GM21528 (cell line): ENCODE results near the gene PPIF.

Experiments used
- ATAC-seq: cut with Tn5 transposase; IDR thresholded peaks from one replicate; pipeline ENCODE4 v1.9.1; 2021; ENCODE audit warnings: mild to moderate bottlenecking, moderate library complexity; ENCODE audit not compliant: unreplicated experiment, low FRiP score

The PPIF gene

GRCh38 chr10:79360499-79361342 is 13.5 kb downstream of the PPIF start:
- ATAC-seq = no peak

- no peak for ATAC-seq
These were observed 14.6 kb downstream of the PPIF start for GRCh38 chr10:79361726-79362397.

GRCh38 chr10:79367426-79368189 is 20.3 kb downstream of the PPIF start:
- no peak for ATAC-seq

GRCh38 chr10:79372871-79373270 is 25.6 kb downstream of the PPIF start:
- no peak for ATAC-seq

- ATAC-seq = no peak
These were observed 27.3 kb downstream of the PPIF start for GRCh38 chr10:79374312-79375191.

GRCh38 chr10:79375321-79376077 is 28.2 kb downstream of the PPIF start:
- no peak for ATAC-seq

- no peak for ATAC-seq
These were observed 28.9 kb downstream of the PPIF start for GRCh38 chr10:79376078-79376628.

- ATAC-seq = no peak
These were observed 29.7 kb downstream of the PPIF start for GRCh38 chr10:79376751-79377556.

- ATAC-seq = no peak
These were observed 30.5 kb downstream of the PPIF start for GRCh38 chr10:79377557-79378382.

- no peak for ATAC-seq
These were observed 31.0 kb downstream of the PPIF start for GRCh38 chr10:79378383-79378646.

- no peak for ATAC-seq
These were observed 31.6 kb downstream of the PPIF start for GRCh38 chr10:79378647-79379511.

- ATAC-seq = no peak
These were observed 32.3 kb downstream of the PPIF start for GRCh38 chr10:79379512-79380124.

- no peak for ATAC-seq
These were observed 33.1 kb downstream of the PPIF start for GRCh38 chr10:79380125-79380945.

- ATAC-seq = no peak
These were observed 33.9 kb downstream of the PPIF start for GRCh38 chr10:79380946-79381721.

- no peak for ATAC-seq
These were observed 34.5 kb downstream of the PPIF start for GRCh38 chr10:79381804-79382221.
